Mesendoderm (in vitro differentiated cells): ENCODE results near the gene TBPL2.

Experiments used
- DNase-seq: peaks from one replicate; pipeline ENCODE4 v3.0.0; 2013
- H2AK5ac ChIP-seq: 2 replicates; pipeline ENCODE4 v1.6.1; 2013; ENCODE audit warnings: low read length, inconsistent platforms
- H2BK120ac ChIP-seq: 2 replicates; pipeline ENCODE4 v1.6.1; 2013; ENCODE audit warnings: low read depth, mild to moderate bottlenecking, low read length, moderate library complexity, mixed read lengths
- H2BK15ac ChIP-seq: replicated peaks from 2 replicates; pipeline ENCODE4 v1.6.1; 2013; ENCODE audit warnings: low read depth, mild to moderate bottlenecking, moderate library complexity
- H2BK5ac ChIP-seq: 2 replicates; pipeline ENCODE4 v1.6.1; 2013; ENCODE audit warnings: low read length, inconsistent platforms
- H3K18ac ChIP-seq: 2 replicates; pipeline ENCODE4 v1.6.1; 2013; ENCODE audit warnings: mild to moderate bottlenecking, low read length, mixed read lengths
- H3K23ac ChIP-seq: one replicate; pipeline ENCODE4 v1.6.1; 2013; ENCODE audit warnings: low read length
- H3K27ac ChIP-seq: 2 replicates; pipeline ENCODE4 v1.5.1; 2013; ENCODE audit warnings: low read depth, mild to moderate bottlenecking, inconsistent platforms, low read length, moderate library complexity
- H3K27me3 ChIP-seq: 2 replicates; pipeline ENCODE4 v1.6.1; 2013; ENCODE audit warnings: low read length, control low read depth, mild to moderate bottlenecking, inconsistent platforms; ENCODE audit not compliant: insufficient read depth, poor library complexity
- H3K36me3 ChIP-seq: 2 replicates; pipeline ENCODE4 v1.6.1; 2013; ENCODE audit warnings: low read length, inconsistent platforms; ENCODE audit not compliant: control insufficient read depth, insufficient read depth
- H3K4ac ChIP-seq: one replicate; pipeline ENCODE4 v1.6.1; 2013; ENCODE audit warnings: low read depth, mild to moderate bottlenecking, low read length, moderate library complexity
- H3K4me1 ChIP-seq: 2 replicates; pipeline ENCODE4 v1.6.1; 2013; ENCODE audit warnings: low read depth, low read length, inconsistent platforms; ENCODE audit not compliant: control insufficient read depth
- H3K4me2 ChIP-seq: 2 replicates; pipeline ENCODE4 v1.6.1; 2013; ENCODE audit warnings: low read length
- H3K4me3 ChIP-seq: 2 replicates; pipeline ENCODE4 v1.5.1; 2013; ENCODE audit warnings: mild to moderate bottlenecking, low read length
- H3K56ac ChIP-seq: one replicate; pipeline ENCODE4 v1.6.1; 2013; ENCODE audit warnings: low read length
- H3K79me1 ChIP-seq: 2 replicates; pipeline ENCODE4 v1.6.1; 2013; ENCODE audit warnings: low read length, inconsistent platforms
- H3K79me2 ChIP-seq: 2 replicates; pipeline ENCODE4 v1.6.1; 2013; ENCODE audit warnings: mild to moderate bottlenecking, low read length; ENCODE audit not compliant: control insufficient read depth, insufficient read depth
- H3K9ac ChIP-seq: 2 replicates; pipeline ENCODE4 v1.6.1; 2013; ENCODE audit warnings: low read length, inconsistent platforms
- H4K5ac ChIP-seq: one replicate; pipeline ENCODE4 v1.6.1; 2013; ENCODE audit warnings: low read length
- H4K8ac ChIP-seq: one replicate; pipeline ENCODE4 v1.6.1; 2013; ENCODE audit warnings: low read depth, mild to moderate bottlenecking, control low read depth, low read length, moderate library complexity
- WGBS: extraction: QIAGEN DNeasy Blood & Tissue Kit; methylation state at CpG from one replicate; pipeline ENCODE4 v1.1.7; 2013; ENCODE audit warnings: low lambda C conversion rate, missing lambda C conversion rate; ENCODE audit not compliant: insufficient coverage; ENCODE audit errors: extremely low coverage; 5-methylcytosine and 5-hydroxymethylcytosine counted together

TBPL2 gene

GRCh38 chr14:55432628-55433027 lies 7.8 kb downstream of the TBPL2 start:
- H2AK5ac ChIP-seq, result no peak overlapping the region
- H3K18ac ChIP-seq, result no peak overlapping the region
- no peak overlapping the region for H3K23ac ChIP-seq
- no peaks in the 10 kb centered on the region for H3K36me3 ChIP-seq
- H3K4me2 ChIP-seq, result no peak overlapping the region
- H2BK5ac ChIP-seq, result no peak overlapping the region
- H3K56ac ChIP-seq, result no peak overlapping the region
- no peak overlapping the region for H3K4me3 ChIP-seq
- H3K79me2 ChIP-seq, result no peaks in the 10 kb centered on the region
- WGBS, result no CpG with 5 or more reads among the region's 3 CpGs
- no peak overlapping the region for H2BK15ac ChIP-seq
- no peak overlapping the region for H4K5ac ChIP-seq
- H3K4ac ChIP-seq, result no peak overlapping the region
- H3K27me3 ChIP-seq, result no peaks in the 10 kb centered on the region
- H4K8ac ChIP-seq, result no peak overlapping the region
- peaks cover 1% of the 10 kb centered on the region for H3K4me1 ChIP-seq
- no peak overlapping the region for H2BK120ac ChIP-seq
- H3K79me1 ChIP-seq, result no peaks in the 10 kb centered on the region
- H3K9ac ChIP-seq, result no peak overlapping the region
- H3K27ac ChIP-seq, result no peak overlapping the region
- DNase-seq, result peak; percentile 50

DNA sequence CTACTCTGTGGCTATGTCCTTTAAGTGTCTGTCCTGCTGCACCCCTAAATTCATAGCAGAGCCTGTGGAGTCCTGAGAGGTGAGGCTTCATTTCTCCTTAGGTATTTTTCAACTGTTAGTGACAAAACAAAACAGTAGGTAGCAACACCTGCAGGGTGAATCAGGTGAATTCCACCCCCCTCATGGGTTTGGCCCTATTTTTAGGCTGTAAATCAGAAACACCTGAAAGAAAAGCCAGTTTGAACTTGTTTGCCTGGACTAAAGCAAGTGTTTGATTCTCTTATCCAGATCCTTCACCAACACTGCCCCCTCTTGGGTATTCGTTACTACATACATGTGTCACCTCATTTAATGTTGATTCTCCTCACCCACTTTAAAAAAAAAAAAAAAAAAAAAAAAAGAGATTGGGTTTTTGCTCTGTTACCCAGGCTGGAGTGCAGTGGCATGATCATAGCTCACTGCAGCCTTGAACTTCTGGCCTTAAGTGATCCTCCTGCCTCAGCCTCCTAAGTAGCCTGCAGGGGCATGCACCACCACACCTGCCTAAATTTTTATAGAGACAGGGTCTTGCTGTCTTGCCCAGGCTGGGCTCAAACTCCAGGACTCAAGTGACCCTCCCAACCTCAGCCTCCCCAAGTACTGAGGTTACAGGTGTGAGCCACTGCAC lies 10.3 kb downstream of the TBPL2 start:
- Histone ChIP-seq H3K4ac (no peak overlapping the region), H2BK120ac (no peak overlapping the region), H3K56ac (no peak overlapping the region), H3K9ac (no peak overlapping the region), H2BK15ac (no peak overlapping the region), H2AK5ac (no peak overlapping the region), H4K5ac (no peak overlapping the region), H3K79me1 (no peaks in the 10 kb centered on the region), H3K36me3 (no peaks in the 10 kb centered on the region), H3K4me2 (no peak overlapping the region), H3K79me2 (no peaks in the 10 kb centered on the region), H4K8ac (no peak overlapping the region), H2BK5ac (no peak overlapping the region), H3K4me1 (peaks cover 1% of the 10 kb centered on the region), H3K27ac (no peak overlapping the region), H3K18ac (no peak overlapping the region), H3K23ac (no peak overlapping the region), H3K4me3 (no peak overlapping the region), H3K27me3 (no peaks in the 10 kb centered on the region)
- peak; percentile 85 for DNase-seq
- WGBS, result no CpG with 5 or more reads among the region's 1 CpG

GRCh38 chr14:55427439-55427838 lies 13.0 kb downstream of the TBPL2 start:
- H4K8ac ChIP-seq, result no peak overlapping the region
- H3K27me3 ChIP-seq, result no peaks in the 10 kb centered on the region
- no peaks in the 10 kb centered on the region for H3K36me3 ChIP-seq
- no peaks in the 10 kb centered on the region for H3K79me2 ChIP-seq
- no peak overlapping the region for H2BK15ac ChIP-seq
- H3K9ac ChIP-seq, result no peak overlapping the region
- H2AK5ac ChIP-seq, result no peak overlapping the region
- no peak overlapping the region for H3K23ac ChIP-seq
- H3K4ac ChIP-seq, result no peak overlapping the region
- H2BK5ac ChIP-seq, result no peak overlapping the region
- no peak overlapping the region for H4K5ac ChIP-seq
- H3K56ac ChIP-seq, result no peak overlapping the region
- no peak overlapping the region for H3K4me3 ChIP-seq
- no peak overlapping the region for H3K27ac ChIP-seq
- no CpG with 5 or more reads among the region's 7 CpGs for WGBS
- H3K4me1 ChIP-seq, result no peaks in the 10 kb centered on the region
- DNase-seq, result peak; percentile 83
- H3K79me1 ChIP-seq, result no peaks in the 10 kb centered on the region
- no peak overlapping the region for H2BK120ac ChIP-seq
- no peak overlapping the region for H3K4me2 ChIP-seq
- no peak overlapping the region for H3K18ac ChIP-seq

DNA sequence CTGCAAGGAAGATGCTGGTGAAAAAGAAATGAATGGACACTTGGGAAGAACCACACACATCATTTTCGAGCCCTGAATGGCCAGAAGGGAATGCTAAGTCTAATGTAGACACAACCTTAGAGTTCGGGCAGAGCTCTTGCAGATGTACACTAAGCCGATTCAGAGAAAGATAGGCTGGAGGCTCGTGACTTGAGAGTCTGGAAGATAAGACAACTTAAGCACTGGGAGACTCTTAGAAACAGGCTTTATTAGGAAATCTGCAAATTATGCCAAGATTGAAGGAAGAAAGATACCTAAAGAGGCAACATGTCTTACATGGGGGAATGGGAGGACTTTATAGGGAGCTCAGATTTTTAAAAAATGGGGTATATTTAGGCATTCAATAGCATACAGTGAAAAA lies 13.5 kb downstream of the TBPL2 start:
- Histone ChIP-seq H3K27ac (no peak overlapping the region), H2AK5ac (no peak overlapping the region), H2BK15ac (no peak overlapping the region), H3K23ac (no peak overlapping the region), H3K18ac (no peak overlapping the region), H2BK5ac (no peak overlapping the region), H3K56ac (no peak overlapping the region), H3K4ac (no peak overlapping the region), H3K36me3 (no peaks in the 10 kb centered on the region), H3K4me3 (no peak overlapping the region), H3K27me3 (no peaks in the 10 kb centered on the region), H3K9ac (no peak overlapping the region), H2BK120ac (no peak overlapping the region), H3K79me2 (no peaks in the 10 kb centered on the region), H4K5ac (no peak overlapping the region), H4K8ac (no peak overlapping the region), H3K4me2 (no peak overlapping the region), H3K4me1 (no peaks in the 10 kb centered on the region), H3K79me1 (no peaks in the 10 kb centered on the region)
- DNase-seq, result no peak
- WGBS, result no CpG with 5 or more reads among the region's 4 CpGs

- Histone ChIP-seq H3K36me3 (no peaks in the 10 kb centered on the region), H3K4me3 (no peak overlapping the region), H3K79me1 (no peaks in the 10 kb centered on the region), H3K9ac (no peak overlapping the region), H2AK5ac (no peak overlapping the region), H4K5ac (no peak overlapping the region), H3K23ac (no peak overlapping the region), H3K18ac (no peak overlapping the region), H3K79me2 (no peaks in the 10 kb centered on the region), H3K4me2 (no peak overlapping the region), H2BK5ac (no peak overlapping the region), H4K8ac (no peak overlapping the region), H3K27me3 (no peaks in the 10 kb centered on the region), H2BK15ac (no peak overlapping the region), H2BK120ac (no peak overlapping the region), H3K56ac (no peak overlapping the region), H3K27ac (no peak overlapping the region), H3K4me1 (no peaks in the 10 kb centered on the region), H3K4ac (no peak overlapping the region)
- DNase-seq, result no peak
- WGBS, result no CpG with 5 or more reads among the region's 1 CpG
Observed at GRCh38 chr14:55425091-55425490, 15.3 kb downstream of the TBPL2 start.

- WGBS, result no CpG with 5 or more reads among the region's 2 CpGs
- H3K56ac ChIP-seq, result no peak overlapping the region
- no peak overlapping the region for H2BK120ac ChIP-seq
Observed at GRCh38 chr14:55423969-55424368, 16.4 kb downstream of the TBPL2 start.

More at GRCh38 chr14:55423969-55424368, 16.4 kb downstream of the TBPL2 start:
- Histone ChIP-seq H2BK15ac (no peak overlapping the region), H3K79me2 (no peaks in the 10 kb centered on the region), H3K4me2 (no peak overlapping the region), H4K8ac (no peak overlapping the region), H3K9ac (no peak overlapping the region), H2BK5ac (no peak overlapping the region), H3K27ac (no peak overlapping the region), H3K4ac (no peak overlapping the region), H3K4me1 (no peaks in the 10 kb centered on the region), H3K79me1 (no peaks in the 10 kb centered on the region), H3K27me3 (no peaks in the 10 kb centered on the region), H3K36me3 (no peaks in the 10 kb centered on the region), H4K5ac (no peak overlapping the region), H3K4me3 (no peak overlapping the region), H3K23ac (no peak overlapping the region), H2AK5ac (no peak overlapping the region), H3K18ac (no peak overlapping the region)
- no peak for DNase-seq
